Glutamatergic neuron (in vitro differentiated cells): ENCODE measurements around the gene ATP6V0D1. TPM values are rescaled to one million over a fixed set of nuclear protein-coding genes. Genes with fewer than 3 reads are reported as not detected.
A peak's percentile ranks its signal among the peaks of the same experiment; 100 is the strongest.

Experiments used
- DNase-seq: peaks from one replicate; pipeline ENCODE4 v3.0.0; 2022
- H3K27ac Mint-ChIP-seq: one replicate; pipeline ENCODE4 v1.8.0; 2020; ENCODE audit warnings: mild to moderate bottlenecking, mixed read lengths, inconsistent platforms; ENCODE audit not compliant: unreplicated experiment
- H3K27me3 Mint-ChIP-seq: one replicate; pipeline ENCODE4 v1.8.0; 2020; ENCODE audit warnings: mild to moderate bottlenecking, moderate library complexity, mixed read lengths, inconsistent platforms; ENCODE audit not compliant: unreplicated experiment
- H3K36me3 Mint-ChIP-seq: one replicate; pipeline ENCODE4 v1.8.0; 2020; ENCODE audit warnings: mild to moderate bottlenecking, mixed read lengths, inconsistent platforms; ENCODE audit not compliant: unreplicated experiment
- H3K4me1 Mint-ChIP-seq: one replicate; pipeline ENCODE4 v1.8.0; 2020; ENCODE audit warnings: mild to moderate bottlenecking, low read depth, mixed read lengths, inconsistent platforms; ENCODE audit not compliant: unreplicated experiment
- H3K4me3 Mint-ChIP-seq: one replicate; pipeline ENCODE4 v1.8.0; 2020; ENCODE audit warnings: mild to moderate bottlenecking, mixed read lengths, inconsistent platforms; ENCODE audit not compliant: unreplicated experiment
- H3K9me3 Mint-ChIP-seq: one replicate; pipeline ENCODE4 v1.8.0; 2020; ENCODE audit warnings: mild to moderate bottlenecking, moderate library complexity, mixed read lengths, inconsistent platforms; ENCODE audit not compliant: unreplicated experiment
- total RNA-seq: library from RNA; stranded (reverse); fragmentation: NEBNext Ultra II Directional; extraction: Animal tissue kit (Norgen Biotek cat#: 25700); gene quantifications from one replicate; pipeline ENCODE4 v1.2.1, GENCODE V29; 2021; ENCODE audit not compliant: unreplicated experiment
- TF ChIP-seq, protein P1 (sequence below): fragments of 200-600 bp; sonication (generic); IDR thresholded peaks from one replicate; pipeline ENCODE4 v1.5.0; 2021; ENCODE audit not compliant: partially characterized antibody, unreplicated experiment

The ATP6V0D1 gene
- total RNA-seq, 1 donor from 2014 or later: 111 TPM

DNA sequence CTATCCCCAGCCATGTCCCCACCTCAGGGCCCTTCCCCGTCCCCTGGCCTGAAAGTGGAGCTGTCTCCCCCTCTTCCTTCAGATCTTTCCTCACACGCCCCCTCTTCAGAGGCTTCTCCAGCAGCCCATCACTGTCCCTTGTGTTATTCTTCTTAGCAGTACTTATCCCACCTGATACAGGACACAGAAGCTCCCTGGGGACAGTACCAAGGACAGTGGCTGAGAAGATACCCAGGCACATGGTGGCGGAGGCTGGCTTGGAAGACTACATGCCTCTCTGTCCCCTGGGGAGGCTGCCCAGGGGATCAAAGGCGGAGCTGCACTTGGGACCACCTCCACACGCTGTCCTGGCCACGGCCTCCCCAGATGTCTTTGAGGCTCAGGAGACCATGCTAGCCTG is 26.1 kb downstream of the ATP6V0D1 start:
- TF ChIP-seq, protein P1, sequence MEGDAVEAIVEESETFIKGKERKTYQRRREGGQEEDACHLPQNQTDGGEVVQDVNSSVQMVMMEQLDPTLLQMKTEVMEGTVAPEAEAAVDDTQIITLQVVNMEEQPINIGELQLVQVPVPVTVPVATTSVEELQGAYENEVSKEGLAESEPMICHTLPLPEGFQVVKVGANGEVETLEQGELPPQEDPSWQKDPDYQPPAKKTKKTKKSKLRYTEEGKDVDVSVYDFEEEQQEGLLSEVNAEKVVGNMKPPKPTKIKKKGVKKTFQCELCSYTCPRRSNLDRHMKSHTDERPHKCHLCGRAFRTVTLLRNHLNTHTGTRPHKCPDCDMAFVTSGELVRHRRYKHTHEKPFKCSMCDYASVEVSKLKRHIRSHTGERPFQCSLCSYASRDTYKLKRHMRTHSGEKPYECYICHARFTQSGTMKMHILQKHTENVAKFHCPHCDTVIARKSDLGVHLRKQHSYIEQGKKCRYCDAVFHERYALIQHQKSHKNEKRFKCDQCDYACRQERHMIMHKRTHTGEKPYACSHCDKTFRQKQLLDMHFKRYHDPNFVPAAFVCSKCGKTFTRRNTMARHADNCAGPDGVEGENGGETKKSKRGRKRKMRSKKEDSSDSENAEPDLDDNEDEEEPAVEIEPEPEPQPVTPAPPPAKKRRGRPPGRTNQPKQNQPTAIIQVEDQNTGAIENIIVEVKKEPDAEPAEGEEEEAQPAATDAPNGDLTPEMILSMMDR: no peak
- Mint-ChIP-seq H3K27me3 (peaks cover 7% of the 10 kb centered on the region), H3K9me3 (peaks cover 1% of the 10 kb centered on the region), H3K4me3 (no peak overlapping the region), H3K36me3 (no peaks in the 10 kb centered on the region), H3K4me1 (peaks cover 18% of the 10 kb centered on the region), H3K27ac (no peak overlapping the region)
- no peak for DNase-seq

DNA sequence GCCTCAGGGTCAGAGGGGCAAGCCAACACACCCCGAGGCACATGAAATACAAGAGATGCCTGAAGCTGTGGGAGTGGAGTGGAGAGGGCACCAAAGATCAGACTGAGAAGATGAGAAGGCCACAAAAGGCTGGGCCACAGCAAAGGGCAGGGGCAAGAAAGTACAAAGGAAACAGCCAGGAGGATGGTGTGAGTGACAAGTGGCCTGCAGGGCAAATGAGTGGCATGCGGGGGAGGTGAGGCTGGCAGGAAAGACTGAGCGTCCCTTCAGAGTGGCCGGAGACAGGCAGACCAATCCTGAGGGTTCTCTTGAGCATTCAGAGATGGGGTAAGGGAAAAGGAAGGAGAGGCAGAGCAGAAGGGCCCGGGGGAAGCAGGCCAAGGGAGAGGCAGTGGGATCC is 26.9 kb downstream of the ATP6V0D1 start:
- TF ChIP-seq, protein P1: no peak
- Mint-ChIP-seq H3K36me3 (no peaks in the 10 kb centered on the region), H3K27ac (peak overlapping the region; percentile 38), H3K9me3 (peaks cover 1% of the 10 kb centered on the region), H3K4me1 (peaks cover 23% of the 10 kb centered on the region), H3K27me3 (peaks cover 7% of the 10 kb centered on the region), H3K4me3 (peak overlapping the region; percentile 47)
- DNase-seq: no peak

DNA sequence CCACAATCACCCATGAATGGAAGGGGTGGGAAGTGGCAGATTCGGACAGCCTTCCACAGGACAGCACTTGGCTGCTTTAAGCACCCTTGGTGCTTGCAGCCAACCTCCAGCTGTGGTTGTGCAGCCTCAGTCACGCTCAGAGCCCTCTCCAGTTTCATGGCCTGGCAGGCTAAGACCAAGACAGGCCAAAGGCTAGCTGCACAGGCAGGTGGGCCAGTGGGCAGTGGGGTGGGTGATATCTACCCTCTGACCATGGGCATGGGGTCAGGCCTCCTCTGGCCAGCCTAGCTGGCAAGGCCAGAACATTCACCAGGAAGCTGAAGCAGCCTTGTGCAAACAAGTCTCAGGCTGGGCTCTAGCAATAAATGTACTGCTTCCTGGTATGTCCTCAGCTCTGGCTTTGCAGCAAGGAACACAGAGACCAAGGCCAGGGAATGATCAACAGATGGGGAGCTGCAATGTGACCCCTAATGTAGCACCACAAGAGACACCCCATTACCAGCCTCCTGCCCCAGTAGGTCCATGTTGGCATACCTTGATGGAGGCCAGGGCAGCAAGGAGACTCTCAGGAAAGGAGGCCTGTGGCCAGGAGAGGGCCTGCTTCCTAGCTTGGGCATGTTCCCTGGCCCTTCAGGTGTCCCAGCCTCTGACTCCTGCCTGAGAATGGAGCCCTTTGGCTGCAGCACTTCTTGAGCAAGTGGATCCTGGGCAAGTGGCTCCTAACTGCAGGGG is 29.1 kb downstream of the ATP6V0D1 start:
- TF ChIP-seq, protein P1: no peak
- H3K36me3 Mint-ChIP-seq: no peaks in the 10 kb centered on the region

DNA sequence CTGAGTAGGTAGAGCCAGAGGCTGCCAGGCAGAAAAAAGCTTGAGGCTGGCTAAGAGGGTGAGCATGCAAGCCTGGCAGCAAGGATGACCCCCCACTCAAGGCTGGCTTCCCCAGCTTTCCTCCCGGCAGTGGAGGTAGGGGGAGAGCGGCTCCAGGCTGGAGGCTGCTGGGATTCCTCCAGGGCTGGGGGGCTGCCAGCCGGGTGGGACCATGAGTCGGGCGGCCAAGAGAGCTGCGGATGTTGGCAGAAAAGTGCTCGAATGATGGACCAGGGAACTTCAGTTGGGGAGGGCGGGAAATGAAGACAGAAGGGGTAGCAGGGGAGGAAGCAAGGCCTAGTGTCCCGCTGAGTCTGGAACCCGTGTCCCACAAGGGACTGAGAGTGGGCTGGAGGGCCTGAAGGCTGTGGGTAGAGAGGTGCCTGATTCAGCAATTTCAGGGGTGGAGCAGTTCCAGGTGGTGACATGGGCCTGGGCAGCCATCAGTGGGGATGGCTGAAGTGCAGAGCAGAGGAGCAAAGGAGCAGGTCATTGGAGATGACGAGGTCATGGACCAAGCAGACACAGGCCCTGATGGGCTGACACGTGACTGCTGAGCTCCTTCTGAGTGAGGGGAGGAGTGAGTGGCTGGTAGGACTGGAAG is 29.8 kb downstream of the ATP6V0D1 start:
- H3K36me3 Mint-ChIP-seq: no peaks in the 10 kb centered on the region
- no peak overlapping the region for H3K4me3 Mint-ChIP-seq
- DNase-seq: no peak
- H3K4me1 Mint-ChIP-seq: peaks cover 15% of the 10 kb centered on the region
- TF ChIP-seq, protein P1: no peak
- H3K27me3 Mint-ChIP-seq: peaks cover 11% of the 10 kb centered on the region
- peaks cover 1% of the 10 kb centered on the region for H3K9me3 Mint-ChIP-seq
- no peak overlapping the region for H3K27ac Mint-ChIP-seq

More for the DNA sequence above, 29.1 kb downstream of the ATP6V0D1 start:
- peaks cover 6% of the 10 kb centered on the region for H3K27me3 Mint-ChIP-seq
- no peak overlapping the region for H3K4me3 Mint-ChIP-seq
- peaks cover 1% of the 10 kb centered on the region for H3K9me3 Mint-ChIP-seq
- H3K4me1 Mint-ChIP-seq: peaks cover 15% of the 10 kb centered on the region
- no peak for DNase-seq
- no peak overlapping the region for H3K27ac Mint-ChIP-seq

DNA sequence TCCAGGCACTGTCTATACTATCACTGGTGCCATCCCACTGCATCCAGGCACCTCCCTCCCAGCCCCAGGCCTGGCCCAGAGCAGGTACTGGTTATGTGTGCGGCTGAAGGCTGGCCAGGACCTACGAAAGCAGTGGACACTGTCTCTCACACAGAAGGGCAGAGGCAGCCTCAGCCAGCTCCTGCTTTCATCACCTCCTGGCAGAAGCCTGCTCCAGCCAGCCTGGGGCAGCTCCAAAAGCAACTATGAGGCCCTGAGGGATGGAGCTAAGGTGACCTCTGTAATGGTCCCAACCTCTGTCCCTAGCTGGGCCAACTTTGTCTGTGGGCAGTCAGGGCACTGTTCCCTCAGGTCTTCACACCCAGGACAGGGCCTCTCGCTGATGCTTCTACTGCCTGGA is 31.2 kb downstream of the ATP6V0D1 start:
- TF ChIP-seq, protein P1: no peak
- H3K9me3 Mint-ChIP-seq: no peaks in the 10 kb centered on the region
- peaks cover 11% of the 10 kb centered on the region for H3K27me3 Mint-ChIP-seq
- peaks cover 12% of the 10 kb centered on the region for H3K4me1 Mint-ChIP-seq
- H3K36me3 Mint-ChIP-seq: no peaks in the 10 kb centered on the region
- H3K4me3 Mint-ChIP-seq: no peak overlapping the region
- no peak overlapping the region for H3K27ac Mint-ChIP-seq
- no peak for DNase-seq
